Measurements from ENCODE around the gene LINS1.

GRCh38 chr15:100526027-100526481, 75.9 kb downstream of the LINS1 start:
- TF ChIP-seq EZH2phosphoT487 (conservative IDR thresholded peaks at IDR 0.05; ENCODE audit: low read length), result no peak
- TF ChIP-seq CTCF (IDR thresholded peaks at IDR 0.05; ENCODE audit: insufficient read depth, low read length, poor library complexity, severe bottlenecking), result no peak

Measured in SU-DHL-6 (cell line).